ENCODE data around the gene RRAS. TPM values are rescaled to one million over a fixed set of nuclear protein-coding genes. Genes with fewer than 3 reads are reported as not detected.
"Not testable (repeated sequence)": the region's sequence is repeated elsewhere in the genome, so short reads cannot be mapped to it uniquely, and the experiment has no call there.

The RRAS gene
- polyA plus RNA-seq, 1 donor = 29.1 TPM

DNA sequence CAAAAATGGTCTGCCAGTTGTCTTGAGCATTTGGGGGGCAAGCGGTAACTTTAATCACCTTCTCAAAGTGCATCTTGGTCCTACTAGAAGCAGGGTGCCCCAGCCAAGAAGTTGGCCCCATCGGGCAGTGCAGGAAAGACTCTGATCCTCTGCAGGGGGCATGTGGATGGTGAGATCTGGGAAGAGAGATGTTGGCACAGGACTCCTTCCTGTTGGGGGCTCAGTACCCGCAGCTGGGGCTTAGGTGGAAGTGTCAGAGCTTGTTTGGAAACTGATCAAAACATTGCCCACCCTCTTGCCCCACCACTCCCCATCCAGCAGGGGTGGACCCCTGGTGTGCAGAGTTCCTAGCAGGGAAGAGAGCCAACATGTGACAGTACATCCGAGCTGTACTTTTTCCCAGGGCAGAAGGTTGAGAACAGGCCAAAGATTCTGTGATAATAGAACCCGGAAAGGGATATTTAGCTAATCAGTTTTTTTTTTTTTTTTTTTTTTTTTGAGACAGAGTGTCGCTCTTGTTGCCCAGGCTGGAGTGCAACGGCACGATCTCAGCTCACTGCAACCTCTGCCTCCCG is 8.8 kb downstream of the RRAS start:
- DNase-seq = no peak

DNA sequence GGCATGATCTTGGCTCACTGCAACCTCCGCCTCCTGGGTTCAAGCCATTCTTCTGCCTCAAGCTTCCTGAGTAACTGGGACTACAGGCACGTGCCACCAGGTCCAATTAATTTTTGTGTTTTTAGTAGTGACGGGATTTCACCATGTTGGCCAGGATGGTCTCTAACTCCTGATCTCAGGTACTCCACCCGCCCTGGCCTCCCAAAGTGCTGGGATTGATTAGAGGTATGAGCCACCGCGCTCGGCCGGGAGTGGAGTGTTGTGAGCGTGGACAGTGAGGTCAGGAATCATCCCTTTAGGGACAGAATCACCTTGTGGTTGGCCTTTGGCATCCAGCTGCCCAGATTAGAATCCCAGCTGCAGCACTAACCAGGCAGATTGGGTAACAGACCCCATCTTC is 10.3 kb downstream of the RRAS start:
- no peak for DNase-seq

DNA sequence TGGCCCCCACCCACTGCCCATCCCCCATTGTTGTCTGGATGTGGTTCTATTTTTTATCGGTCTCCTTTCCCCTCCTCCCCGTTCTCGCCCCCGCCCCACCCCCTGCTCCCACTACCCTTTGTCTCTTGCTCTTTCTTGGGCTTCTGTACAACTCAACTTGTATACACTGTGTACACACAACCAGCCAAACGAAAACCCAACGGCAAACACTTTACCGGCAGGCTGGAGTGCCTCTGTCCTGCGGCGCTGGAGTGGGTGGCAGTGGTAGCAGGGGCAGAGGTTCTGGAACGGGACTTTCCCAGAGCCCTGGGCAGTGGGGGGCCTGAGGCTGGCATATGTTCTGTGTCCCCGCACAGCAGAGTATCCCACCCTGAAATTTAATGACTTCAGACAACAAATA is 13.7 kb downstream of the RRAS start:
- no peak for DNase-seq

DNA sequence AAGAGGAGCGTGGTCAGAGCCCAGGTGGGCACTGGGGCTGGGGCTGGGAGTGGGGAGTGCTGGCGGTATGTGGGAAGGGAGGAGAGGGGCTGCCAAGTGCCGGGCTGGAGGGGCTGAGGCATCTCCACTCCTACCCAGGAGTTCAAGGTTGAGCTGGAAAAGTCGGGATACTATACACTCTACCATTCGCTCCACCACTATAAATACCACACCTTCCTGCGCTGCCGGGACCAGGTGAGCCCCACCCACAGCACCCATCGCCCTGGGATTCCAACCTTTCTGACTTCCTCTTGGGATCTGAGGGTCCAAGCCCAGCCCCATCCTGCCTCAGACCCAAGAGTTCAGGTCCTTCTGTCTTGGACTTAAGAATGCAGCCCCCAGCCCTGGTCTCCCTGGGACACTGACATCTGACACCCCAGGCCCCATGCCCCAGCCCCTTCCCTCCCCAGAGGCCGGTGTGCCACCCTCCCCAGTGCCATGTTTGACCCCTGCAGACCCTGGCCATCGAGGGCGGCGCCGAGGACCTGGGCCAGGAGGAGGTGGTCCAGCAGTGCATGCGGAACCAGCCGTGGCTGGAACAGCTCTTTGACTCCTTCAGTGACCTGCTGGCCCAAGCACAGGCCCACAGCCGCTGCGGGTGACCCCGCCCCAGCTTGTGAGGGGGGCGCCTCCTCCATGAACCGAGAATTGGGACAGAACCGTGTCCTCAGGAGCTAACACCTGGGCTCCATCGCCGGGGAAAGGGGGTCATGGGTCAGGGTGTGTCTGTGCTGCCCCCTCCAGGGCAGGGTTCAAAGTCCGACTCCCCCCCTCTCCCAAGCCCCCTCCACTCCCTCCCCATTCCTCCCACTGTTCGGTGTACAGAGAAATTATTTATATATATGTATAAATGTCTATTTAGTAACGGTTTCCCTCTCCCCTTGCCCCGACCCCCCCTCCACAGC is 14.7 kb downstream of the RRAS start:
- no peak for DNase-seq

DNA sequence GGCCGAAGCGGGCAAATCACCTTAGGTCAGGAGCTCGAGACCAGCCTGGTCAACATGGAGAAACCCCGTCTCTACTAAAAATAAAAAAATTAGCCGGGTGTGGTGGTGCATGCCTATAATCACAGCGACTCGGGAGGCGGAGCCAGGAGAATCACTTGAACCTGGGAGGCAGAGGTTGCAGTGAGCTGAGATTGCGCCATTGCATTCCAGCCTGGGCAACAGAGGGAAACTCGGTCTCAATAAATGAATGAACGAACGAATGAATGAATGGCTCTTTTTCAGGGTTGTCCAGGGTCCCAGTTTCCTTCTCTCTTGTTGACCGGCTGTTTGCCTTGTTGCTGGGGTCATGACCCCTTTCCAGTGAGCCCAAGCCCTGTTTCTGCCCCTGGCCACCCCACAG is 22.1 kb downstream of the RRAS start:
- not testable (repeated sequence) for DNase-seq

DNA sequence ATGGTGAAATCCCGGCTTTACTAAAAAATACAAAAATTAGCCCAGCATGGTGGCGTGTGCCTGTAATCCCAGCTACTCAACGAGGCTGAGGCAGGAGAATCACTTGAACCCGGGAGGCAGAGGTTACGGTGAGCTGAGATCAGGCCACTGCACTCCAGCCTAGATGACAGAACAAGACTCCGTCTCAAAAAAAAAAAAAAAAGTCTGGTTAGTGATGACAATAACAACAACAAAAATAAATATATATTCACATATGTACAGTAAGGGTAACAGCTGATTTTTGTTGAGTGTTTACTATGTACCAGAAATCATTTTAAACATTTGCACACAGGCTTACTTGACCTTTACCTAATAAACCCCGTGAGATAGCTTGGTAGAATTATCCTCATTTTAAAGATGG is 23.0 kb downstream of the RRAS start:
- no peak for DNase-seq

DNA sequence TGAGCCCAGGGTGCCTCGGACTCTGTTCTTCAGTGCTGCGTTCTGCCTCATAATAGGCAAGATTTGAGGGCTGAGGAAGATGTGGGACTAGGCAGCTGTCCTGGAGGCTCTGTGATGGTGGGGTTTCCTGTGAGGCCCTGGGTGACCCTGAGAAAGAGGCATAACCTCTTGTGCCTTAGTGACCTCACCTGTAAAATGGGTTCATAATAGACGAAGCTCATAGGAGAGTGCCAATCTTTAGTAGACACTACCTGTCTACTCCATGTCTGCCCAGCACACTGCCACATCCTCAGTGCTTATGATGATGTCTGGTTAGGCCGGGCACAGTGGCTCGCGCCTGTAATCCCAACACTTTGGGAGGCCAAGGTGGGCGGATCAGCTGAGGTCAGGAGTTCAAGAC is 23.4 kb downstream of the RRAS start:
- no peak for DNase-seq

DNA sequence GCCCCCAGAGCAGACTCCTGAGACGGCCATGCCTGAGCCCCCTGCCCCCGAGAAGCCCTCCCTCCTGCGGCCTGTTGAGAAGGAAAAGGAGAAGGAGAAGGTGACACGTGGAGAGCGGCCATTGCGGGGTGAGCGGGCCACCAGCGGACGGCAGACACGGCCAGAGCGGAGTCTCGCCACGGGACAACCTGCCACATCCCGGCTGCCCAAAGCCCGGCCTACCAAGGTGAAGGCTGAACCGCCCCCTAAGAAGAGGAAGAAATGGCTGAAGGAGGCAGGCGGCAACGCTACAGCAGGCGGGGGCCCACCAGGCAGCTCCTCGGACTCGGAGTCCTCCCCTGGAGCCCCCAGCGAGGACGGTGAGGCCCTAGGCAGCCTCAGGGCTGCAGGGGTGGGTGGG is 24.1 kb downstream of the RRAS start:
- no peak for DNase-seq

DNA sequence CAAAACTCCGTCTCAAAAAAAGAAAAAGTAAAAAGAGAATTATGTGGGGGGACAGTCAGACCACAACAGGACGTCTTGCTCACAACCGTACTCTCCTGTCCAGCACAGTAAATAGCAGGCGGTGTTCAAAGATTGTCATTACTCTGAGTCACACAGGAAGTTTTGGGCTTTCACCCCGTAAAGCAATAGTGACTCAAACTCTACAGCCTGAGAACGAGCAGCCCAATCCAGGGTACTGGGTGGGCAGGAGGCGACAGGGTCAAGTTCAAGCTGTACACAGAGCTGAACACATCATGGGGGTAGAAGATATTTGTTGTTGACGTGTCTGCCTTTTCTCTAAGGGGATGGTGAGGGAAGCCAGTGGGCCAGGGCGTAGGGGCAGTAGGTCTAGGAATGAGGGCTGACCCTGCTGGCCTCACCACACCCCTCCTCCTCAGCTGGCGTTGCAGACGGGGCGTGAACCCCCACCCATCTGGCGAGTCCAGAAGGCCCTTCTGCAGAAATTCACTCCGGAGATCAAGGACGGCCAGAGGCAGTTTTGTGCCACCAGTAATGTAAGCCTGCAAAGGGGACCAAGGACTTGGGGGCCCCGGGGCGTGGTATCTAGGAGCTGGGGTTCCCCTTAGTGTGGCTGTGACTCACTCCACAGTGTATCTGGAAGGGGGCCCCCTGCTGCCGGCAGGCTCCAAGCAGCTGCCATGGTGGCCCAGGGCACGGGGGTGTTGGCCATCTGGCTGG is 25.7 kb downstream of the RRAS start:
- DNase-seq = no peak

DNA sequence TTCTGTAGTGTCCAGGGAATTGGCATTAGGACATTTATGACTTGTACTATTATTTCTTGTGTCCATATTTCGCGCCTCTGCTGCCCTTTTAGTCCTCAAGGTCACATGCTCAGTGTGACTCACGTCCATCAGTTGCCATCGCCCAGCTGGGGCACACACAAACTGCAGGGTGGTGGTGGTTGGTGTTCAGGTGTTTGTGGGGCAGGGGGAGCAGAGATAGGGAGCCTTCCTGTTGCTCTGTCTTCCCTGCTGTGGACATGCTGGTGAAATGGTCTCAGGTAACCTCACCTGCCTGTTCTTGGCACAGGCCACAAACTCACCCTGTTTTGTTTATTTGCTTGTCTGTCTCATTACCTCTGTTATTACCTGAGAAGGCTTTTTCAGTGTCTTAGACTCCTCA is 26.6 kb downstream of the RRAS start:
- no peak for DNase-seq

DNA sequence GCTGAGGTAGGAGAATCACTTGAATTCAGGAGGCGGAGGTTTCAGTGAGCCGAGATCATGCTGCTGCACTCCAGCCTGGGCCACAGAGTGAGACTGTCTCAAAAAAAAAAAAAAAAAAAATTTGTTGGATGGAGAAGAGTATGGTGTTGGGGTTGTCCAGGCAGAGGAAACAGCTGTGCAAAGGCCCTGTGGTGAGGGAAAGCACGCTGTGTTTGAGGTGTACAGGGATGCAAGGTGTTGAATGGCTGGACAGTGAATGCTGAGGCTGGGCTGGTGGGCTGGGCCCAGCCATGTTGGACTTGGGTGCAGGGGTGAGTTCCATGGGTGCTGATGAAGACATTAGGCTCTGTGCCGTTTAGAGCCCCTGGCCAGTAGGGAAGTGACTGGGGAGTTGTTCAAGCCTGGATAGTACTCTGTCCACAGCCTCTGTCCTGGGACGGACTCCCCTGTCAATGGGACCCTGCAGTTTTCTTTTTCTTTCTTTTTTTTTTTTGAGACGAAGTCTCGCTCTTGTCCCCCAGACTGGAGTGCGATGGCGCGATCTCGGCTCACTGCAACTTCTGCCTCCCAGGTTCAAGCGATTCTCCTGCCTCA is 30.3 kb downstream of the RRAS start:
- DNase-seq = no peak

DNA sequence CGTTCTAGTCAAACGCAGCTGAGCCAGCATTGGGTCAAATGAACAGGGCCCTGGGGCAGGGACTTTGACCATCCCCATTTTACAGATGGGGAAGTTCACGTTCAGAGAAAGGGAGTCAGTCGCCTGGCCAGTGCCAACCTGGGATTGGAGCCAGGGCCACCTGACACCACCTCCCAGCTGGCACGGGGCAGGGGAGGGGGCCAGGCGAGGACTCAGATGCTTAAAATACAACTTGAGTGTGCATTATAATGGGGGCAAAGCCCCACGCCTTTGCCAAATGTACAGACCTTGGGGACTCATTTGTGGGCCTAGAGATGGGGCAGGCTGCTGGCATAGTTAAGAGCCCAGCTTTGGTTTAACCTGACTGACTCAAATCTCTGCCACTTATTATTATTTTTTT is 34.3 kb downstream of the RRAS start:
- no peak for DNase-seq

DNA sequence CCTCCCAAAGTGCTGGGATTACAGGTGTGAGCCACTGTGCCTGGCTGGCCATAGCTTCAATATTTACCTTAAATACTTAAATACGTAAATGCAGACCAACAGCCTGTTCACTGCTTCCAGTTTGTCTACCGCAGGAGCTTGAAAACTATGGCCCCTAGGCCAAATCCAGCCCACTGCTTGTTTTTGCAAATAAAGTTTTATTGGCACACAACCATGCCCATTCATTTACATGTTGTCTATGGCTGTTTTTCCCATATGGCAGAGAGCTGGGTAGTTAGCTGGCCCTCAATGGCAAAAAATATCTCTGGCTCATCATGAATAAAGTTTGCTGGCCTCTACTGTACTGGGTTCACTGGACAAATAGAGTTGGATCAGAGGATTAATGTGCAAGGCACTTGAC is 37.1 kb downstream of the RRAS start:
- DNase-seq = no peak

DNA sequence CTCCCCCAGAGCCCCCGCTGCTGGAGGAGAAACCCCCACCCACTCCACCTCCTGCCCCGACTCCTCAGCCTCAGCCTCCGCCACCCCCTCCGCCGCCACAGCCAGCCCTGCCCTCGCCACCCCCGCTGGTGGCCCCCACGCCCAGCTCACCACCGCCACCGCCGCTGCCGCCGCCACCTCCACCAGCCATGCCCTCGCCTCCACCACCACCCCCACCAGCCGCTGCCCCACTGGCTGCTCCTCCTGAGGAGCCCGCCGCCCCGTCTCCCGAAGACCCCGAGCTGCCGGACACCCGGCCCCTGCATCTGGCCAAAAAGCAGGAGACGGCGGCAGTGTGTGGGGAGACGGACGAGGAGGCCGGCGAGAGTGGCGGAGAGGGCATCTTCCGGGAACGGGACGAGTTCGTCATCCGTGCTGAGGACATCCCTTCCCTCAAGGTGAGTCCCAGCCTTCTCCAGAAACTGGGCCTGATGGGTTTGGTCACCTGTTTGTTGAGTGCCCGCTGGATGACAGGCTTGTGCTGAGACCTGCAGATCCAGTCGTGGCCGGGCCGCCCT is 38.4 kb downstream of the RRAS start:
- no peak for DNase-seq

DNA sequence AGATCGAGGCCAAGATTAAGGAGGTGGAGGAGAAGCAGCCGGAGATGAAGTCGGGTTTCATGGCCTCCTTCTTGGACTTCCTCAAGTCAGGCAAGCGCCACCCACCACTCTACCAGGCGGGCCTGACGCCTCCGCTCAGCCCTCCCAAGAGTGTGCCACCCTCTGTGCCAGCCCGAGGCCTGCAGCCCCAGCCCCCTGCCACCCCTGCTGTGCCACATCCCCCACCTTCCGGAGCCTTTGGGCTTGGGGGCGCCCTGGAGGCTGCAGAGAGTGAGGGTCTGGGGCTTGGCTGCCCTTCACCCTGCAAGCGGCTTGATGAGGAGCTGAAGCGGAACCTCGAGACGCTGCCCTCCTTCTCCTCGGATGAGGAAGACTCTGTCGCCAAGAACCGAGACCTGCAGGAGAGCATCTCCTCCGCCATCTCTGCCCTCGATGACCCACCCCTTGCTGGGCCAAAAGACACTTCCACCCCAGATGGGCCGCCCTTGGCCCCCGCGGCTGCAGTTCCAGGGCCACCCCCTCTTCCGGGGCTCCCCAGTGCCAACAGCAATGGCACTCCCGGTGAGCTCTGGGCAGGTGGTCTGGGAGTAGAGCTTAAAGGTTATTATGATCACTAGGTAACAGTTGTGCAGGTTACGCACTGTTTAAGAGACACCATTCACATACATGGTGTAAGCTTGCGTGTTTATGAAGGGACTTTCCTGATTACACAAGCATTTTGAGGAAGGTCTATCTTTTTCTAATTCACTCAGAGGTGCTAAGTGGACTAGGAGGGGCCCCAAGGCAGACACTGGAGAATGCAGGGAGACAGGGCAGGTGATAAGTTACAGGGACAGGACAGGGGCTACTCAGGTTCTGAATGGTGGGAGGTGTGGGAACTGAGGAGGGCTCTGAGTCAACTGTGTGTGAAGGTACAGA is 40.3 kb downstream of the RRAS start:
- DNase-seq = no peak

DNA sequence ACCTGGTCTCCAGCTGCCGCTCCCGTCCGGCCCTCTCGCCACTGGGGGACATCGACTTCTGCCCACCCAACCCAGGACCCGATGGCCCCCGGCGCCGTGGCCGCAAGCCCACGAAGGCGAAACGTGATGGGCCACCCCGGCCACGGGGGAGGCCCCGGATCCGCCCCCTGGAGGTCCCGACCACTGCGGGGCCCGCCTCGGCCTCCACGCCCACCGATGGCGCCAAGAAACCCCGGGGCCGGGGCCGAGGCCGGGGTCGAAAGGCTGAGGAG is 42.3 kb downstream of the RRAS start:
- DNase-seq = no peak

DNA sequence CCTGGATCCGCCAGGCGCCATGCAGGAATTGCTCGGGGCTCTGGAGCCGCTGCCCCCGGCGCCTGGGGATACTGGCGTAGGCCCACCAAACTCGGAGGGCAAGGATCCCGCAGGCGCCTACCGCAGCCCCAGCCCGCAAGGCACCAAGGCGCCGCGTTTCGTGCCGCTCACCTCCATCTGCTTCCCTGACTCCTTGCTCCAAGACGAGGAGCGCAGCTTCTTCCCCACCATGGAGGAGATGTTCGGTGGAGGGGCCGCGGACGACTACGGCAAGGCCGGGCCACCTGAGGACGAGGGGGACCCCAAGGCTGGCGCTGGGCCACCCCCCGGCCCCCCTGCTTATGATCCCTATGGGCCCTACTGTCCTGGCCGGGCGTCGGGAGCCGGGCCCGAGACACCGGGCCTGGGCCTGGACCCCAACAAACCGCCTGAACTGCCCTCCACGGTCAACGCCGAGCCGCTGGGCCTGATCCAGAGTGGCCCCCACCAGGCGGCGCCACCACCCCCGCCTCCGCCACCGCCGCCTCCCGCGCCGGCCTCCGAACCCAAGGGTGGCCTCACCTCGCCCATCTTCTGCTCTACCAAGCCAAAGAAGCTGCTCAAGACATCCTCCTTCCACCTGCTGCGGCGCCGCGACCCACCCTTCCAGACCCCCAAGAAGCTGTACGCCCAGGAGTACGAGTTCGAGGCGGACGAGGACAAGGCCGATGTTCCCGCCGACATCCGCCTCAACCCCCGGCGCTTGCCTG is 42.8 kb downstream of the RRAS start:
- DNase-seq = no peak

DNA sequence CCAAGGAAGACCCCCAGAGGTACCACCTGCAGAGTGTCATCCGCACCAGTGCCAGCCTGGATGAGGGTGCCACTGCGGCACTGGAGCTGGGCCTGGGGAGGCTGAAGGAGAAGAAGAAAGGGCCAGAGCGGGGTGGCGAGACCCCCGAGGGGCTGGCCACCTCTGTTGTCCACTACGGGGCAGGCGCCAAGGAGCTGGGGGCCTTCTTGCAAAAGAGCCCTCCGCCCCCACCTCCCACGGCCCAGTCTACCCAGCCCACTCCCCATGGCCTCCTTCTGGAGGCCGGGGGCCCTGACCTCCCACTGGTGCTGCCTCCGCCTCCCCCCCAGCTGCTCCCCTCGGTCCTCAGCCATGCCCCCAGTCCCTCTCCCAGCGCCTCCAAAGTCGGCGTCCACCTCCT is 43.5 kb downstream of the RRAS start:
- no peak for DNase-seq

DNA sequence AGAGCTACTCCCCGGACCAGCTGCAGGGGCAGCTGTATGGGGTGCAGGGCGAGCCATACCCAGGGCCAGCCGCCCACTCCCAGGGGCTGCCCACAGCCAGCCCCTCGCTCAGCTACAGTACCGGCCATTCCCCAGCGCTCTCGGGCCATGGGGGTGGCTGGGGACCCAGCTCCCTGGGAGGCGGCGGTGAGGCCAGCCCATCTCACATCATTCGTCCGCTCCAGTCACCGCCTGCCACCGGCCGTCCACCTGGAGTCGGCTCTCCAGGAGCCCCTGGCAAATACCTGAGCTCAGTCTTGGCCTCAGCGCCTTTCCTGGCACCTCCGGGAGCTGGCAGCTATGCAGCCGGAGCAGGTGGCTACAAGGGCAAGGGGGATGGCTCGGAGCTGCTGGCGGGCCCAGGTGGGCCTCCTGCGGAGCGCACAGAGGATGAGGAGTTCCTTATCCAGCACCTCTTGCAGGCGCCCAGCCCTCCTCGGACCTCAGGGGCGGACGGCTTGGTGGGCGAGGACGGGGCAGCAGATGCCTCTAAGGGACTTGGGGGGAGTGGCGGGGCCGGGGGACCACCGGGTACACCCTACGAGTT is 44.0 kb downstream of the RRAS start:
- DNase-seq = no peak

DNA sequence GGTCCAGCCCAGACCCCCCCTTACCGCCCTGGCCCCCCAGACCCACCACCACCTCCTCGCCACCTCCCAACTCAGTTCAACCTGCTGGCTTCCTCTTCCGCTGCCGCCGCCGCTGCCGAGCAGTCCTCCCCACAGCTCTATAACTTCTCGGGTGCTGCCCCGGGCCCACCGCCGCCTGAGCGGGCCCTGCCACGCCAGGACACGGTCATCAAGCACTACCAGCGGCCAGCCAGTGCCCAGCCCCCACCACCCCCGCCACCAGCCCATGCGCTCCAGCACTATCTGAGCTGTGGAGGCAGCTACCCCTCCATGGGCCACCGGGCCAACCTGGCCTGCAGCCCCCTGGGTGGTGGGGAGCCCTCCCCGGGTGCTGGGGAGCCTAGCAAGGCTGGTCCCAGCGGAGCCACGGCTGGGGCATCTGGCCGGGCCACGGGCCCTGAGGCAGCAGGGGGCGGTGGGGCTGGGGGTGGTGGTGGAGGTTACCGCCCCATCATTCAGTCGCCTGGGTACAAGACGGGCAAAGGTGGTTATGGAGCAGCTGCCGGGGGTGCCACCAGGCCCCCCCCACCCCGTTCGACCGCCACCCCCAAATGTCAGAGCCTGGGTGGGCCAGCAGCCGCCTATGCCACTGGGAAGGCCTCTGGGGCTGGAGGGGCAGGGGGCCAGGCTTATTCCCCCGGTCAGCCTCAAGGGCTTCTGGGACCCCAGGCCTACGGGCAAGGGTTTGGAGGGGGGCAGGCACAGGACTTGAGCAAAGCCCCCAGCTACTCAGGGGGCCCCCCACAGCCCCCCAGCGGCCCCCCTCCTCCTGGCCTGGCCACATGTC is 44.7 kb downstream of the RRAS start:
- DNase-seq = no peak

All from hindlimb muscle (tissue), 1 donor.